ENCODE measurements around the gene SPDYE6.

SPDYE6 gene

GRCh38 chr7:102300643-102301221 lies 55.5 kb downstream of the SPDYE6 start:
- no peak for TF ChIP-seq CTCF (IDR thresholded peaks at IDR 0.05)
- peaks cover 0 to 23% of the 10 kb centered on the region in 2 donors for H3K27me3 ChIP-seq
- intact Hi-C loops (cut with DNase I; ENCODE audit: low total_unique reads), result no loop called here
- no peak for DNase-seq
- H3K27ac ChIP-seq, result no peak overlapping the region
- H3K36me3 ChIP-seq, result no peaks in the 10 kb centered on the region
- H3K4me3 ChIP-seq, result no peak overlapping the region
- H3K9me3 ChIP-seq, result no peaks in the 10 kb centered on the region
- H3K4me1 ChIP-seq, result no peaks in the 10 kb centered on the region

- intact Hi-C loops (cut with DNase I; ENCODE audit: low total_unique reads), result no loop called here
- Histone ChIP-seq H3K27ac (no peak overlapping the region), H3K36me3 (no peaks in the 10 kb centered on the region), H3K4me3 (no peak overlapping the region), H3K27me3 (peaks cover 0 to 37% of the 10 kb centered on the region in 2 donors), H3K9me3 (no peaks in the 10 kb centered on the region), H3K4me1 (no peaks in the 10 kb centered on the region)
- TF ChIP-seq CTCF (IDR thresholded peaks at IDR 0.05), result no peak
- no peak for DNase-seq
Measured at GRCh38 chr7:102297487-102298218, 58.6 kb downstream of the SPDYE6 start.

GRCh38 chr7:102296514-102296913 lies 59.7 kb downstream of the SPDYE6 start:
- peaks cover 0 to 46% of the 10 kb centered on the region in 2 donors for H3K27me3 ChIP-seq

GRCh38 chr7:102296179-102296438 lies 60.1 kb downstream of the SPDYE6 start:
- intact Hi-C loops (cut with DNase I; ENCODE audit: low total_unique reads), result no loop called here
- H3K27ac ChIP-seq, result no peak overlapping the region
- H3K36me3 ChIP-seq, result no peaks in the 10 kb centered on the region
- H3K4me1 ChIP-seq, result no peaks in the 10 kb centered on the region
- no peak for TF ChIP-seq CTCF (IDR thresholded peaks at IDR 0.05)
- H3K4me3 ChIP-seq, result no peak overlapping the region
- no peaks in the 10 kb centered on the region for H3K9me3 ChIP-seq
- no peak for DNase-seq
- H3K27me3 ChIP-seq, result peaks cover 0 to 44% of the 10 kb centered on the region in 2 donors

More at GRCh38 chr7:102296514-102296913, 59.7 kb downstream of the SPDYE6 start:
- Histone ChIP-seq H3K9me3 (no peaks in the 10 kb centered on the region), H3K4me3 (no peak overlapping the region), H3K36me3 (no peaks in the 10 kb centered on the region), H3K27ac (no peak overlapping the region), H3K4me1 (no peaks in the 10 kb centered on the region)
- no peak for TF ChIP-seq CTCF (IDR thresholded peaks at IDR 0.05)
- intact Hi-C loops (cut with DNase I; ENCODE audit: low total_unique reads), result no loop called here
- DNase-seq, result no peak
